Prostate gland (tissue), 2 donors: ENCODE results near the gene NSD1.

Experiments
- CTCF ChIP-seq, 4 experiments: fragments of 200-600 bp in 2 of 4; fragments of 450-650 bp in 2 of 4; sonication (generic) in 2 of 4; IDR thresholded peaks; 1 replicate in 3 of 4; 2 replicates in 1 of 4; pipeline ENCODE4 v1.5.1; 2016 to 2019; ENCODE audit warnings: antibody characterized with exemption in 4 of 4, mild to moderate bottlenecking in 2 of 4, moderate library complexity in 2 of 4
- POLR2A ChIP-seq: fragments of 450-650 bp; IDR thresholded peaks from one replicate; pipeline ENCODE4 v1.6.1; 2016; ENCODE audit warnings: antibody characterized with exemption, mild to moderate bottlenecking
- POLR2AphosphoS5 ChIP-seq: sonication (generic); formaldehyde crosslinking; IDR thresholded peaks from one replicate; pipeline ENCODE4 v1.6.1; 2017; ENCODE audit warnings: antibody characterized with exemption

- TF ChIP-seq POLR2AphosphoS5 = no peak
- TF ChIP-seq POLR2A = no peak
- TF ChIP-seq CTCF (IDR thresholded peaks at IDR 0.05) = no peak
Measured at GRCh38 chr5:177093803-177094202, 39.8 kb upstream of the NSD1 start.
